UCSD-AML1 (cell line): ENCODE measurements around the gene GRPEL2.

ENCODE experiments used
- DNase-seq: peaks from one replicate; lab custom pipeline; 2025; ENCODE audit not compliant: unreplicated experiment; lab: John Stamatoyannopoulos, UW

The GRPEL2 gene

GRCh38 chr5:149317281-149318048, 27.8 kb upstream of the GRPEL2 start:
- DNase-seq = no peak

- DNase-seq = no peak
These were observed 26.1 kb upstream of the GRPEL2 start for GRCh38 chr5:149319174-149319573.

- DNase-seq = no peak
These were observed 24.4 kb upstream of the GRPEL2 start for GRCh38 chr5:149320791-149321330.

- DNase-seq = no peak
These were observed 22.8 kb upstream of the GRPEL2 start for GRCh38 chr5:149322518-149322917.

DNA sequence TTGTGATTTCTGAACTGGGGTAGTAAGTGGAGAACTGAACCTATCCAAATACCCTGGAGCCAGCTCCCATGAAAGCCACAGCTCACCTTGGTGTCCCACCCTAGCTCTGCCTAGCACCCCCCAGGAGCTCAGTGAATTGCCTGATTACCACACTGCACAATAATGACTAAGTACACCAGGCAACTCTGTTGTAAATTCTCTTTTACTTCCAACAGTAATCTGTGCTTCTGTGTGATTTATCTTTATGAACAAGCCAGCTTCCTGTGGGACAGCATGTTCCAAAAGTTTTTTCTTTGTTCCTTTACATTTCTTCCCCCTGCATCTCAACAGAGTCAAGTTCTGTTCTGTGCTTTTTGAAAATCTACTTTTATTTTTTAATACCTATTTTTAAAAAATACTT, 22.1 kb upstream of the GRPEL2 start:
- DNase-seq = no peak

GRCh38 chr5:149323621-149324205, 21.6 kb upstream of the GRPEL2 start:
- DNase-seq = no peak

GRCh38 chr5:149324641-149325040, 20.7 kb upstream of the GRPEL2 start:
- no peak for DNase-seq

GRCh38 chr5:149325166-149325735, 20.0 kb upstream of the GRPEL2 start:
- no peak for DNase-seq

- no peak for DNase-seq
These were observed 19.4 kb upstream of the GRPEL2 start for GRCh38 chr5:149325894-149326293.

- DNase-seq = no peak
These were observed 18.7 kb upstream of the GRPEL2 start for GRCh38 chr5:149326611-149327010.

- DNase-seq = no peak
These were observed 17.1 kb upstream of the GRPEL2 start for GRCh38 chr5:149328177-149328576.

DNA sequence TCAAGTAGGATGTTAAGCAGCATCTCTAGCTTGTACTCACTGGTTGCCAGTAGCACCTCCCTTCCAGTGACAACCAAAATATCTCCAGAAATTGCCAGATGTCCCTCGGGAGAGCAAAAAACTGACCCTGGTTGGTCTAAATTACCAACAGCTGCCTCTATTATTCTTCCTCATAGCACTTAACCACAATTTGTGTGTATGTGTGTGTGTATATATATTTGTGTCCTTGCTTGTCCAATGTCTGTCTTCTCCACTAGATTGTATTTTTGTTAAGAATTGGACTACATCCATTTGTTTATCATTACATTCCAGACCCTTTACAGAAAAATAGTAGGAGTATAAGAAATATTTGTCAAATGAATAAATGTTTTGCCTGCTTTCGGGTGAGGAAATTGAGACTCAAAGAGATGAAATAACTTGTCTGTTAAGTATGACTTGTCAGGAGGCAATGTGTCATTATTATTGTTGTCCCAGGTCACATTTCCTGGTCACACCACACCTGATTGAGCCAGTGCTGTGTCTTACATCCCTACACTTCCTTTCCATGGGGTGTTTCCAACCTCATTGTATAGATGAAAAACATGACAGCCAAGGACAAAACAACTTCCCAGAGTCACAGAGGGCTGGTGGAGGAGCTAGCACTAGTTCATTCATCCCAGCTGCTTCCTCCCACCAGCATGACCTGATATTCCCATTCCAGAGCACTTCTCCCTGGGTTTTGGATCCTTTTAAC, 11.4 kb upstream of the GRPEL2 start:
- no peak for DNase-seq

DNA sequence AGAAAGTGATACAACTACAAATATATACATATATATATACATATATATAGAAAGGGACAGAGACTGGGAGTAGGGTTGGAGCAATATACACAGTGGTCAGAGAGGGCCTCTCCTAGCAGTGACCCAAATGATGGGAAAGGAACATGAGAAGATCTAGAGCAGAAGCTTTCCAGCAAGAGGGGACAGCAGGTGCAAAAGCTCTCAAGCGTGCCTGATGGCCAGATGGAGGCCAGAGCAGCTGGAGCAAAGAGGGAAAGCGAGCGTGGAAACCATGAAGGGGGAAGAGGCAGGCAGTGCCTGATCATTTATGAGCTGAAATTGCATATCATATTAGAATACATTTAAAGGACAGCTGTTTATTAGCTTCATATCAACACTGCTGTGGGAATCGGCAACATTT, 7.6 kb upstream of the GRPEL2 start:
- no peak for DNase-seq

DNA sequence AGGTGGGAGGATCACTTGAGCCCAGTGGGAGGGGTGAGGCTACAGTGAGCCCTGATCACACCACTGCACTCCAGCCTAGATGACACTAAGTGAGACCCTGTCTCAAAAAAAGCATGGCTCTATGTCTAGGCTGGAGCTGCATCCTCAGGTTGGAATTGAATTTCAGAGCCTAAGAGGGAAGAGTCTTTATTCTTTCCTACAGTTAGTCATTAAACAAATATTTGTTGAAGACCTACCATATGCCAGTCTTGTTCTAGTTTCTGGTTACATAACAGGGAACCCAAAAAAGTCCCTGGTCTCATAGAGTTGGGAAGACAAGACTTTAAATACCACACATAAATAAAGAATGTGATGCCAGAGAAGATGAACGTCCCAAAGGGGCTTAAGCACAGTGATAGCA, 6.9 kb upstream of the GRPEL2 start:
- DNase-seq = no peak

GRCh38 chr5:149340920-149341319, 4.4 kb upstream of the GRPEL2 start:
- DNase-seq = no peak

DNA sequence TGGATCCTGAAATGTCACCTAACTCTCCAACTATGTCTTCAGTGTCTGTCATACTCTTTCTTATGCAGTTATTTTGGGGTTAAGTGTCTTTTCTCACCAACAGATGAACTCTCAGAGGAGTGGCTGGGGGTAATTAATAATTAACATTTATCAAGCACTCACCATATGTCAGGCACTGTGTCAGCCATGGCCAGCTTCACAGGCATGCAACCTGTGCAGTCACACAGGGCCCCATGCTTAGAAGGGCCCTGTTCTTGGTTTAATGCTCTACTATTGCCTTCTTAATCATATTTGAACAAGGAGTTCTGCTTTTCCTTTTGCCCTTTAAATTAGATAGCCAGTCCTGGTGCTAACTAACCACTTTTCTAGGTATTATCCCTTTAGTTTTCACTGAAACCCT, 3.4 kb upstream of the GRPEL2 start:
- no peak for DNase-seq

- DNase-seq = no peak
These were observed 1.1 kb upstream of the GRPEL2 start for GRCh38 chr5:149344151-149344550.

DNA sequence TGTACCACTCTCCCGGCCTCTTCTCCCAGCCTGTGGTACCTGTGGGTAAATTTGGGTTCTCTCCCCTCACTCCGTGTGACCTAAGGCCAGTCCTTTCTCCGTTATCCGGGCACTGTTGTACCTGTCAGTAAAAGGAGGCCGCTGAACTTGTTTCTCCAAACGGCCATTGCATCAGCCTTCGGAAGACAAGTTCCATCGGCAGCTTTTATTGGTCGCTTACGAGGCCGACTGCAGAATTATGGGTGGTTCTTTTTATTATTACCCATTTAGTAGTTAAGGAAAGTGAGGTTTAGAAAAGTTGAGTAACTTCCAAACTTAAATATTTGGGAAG, 558 bp downstream of the GRPEL2 start:
- DNase-seq = no peak

DNA sequence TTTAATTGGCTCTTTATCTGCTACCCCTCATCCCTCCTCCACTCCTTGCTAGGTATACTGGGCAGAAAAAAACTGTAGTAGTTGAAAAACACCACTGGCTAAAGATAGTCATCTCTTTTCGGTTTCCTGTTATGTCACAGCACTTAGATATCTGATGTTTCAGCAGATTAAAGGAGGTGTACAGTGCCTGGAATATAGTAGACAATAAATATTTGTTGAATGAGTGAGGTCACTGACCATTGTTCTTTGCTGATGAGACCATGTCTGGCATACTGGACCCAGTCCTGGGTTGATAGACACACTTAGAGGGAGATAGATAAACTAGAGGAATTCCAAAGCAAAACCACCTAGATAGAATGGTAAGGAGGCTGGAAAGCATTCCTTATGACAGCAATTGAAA, 3.2 kb downstream of the GRPEL2 start:
- no peak for DNase-seq

GRCh38 chr5:149349382-149349781, 4.1 kb downstream of the GRPEL2 start:
- DNase-seq = no peak

DNA sequence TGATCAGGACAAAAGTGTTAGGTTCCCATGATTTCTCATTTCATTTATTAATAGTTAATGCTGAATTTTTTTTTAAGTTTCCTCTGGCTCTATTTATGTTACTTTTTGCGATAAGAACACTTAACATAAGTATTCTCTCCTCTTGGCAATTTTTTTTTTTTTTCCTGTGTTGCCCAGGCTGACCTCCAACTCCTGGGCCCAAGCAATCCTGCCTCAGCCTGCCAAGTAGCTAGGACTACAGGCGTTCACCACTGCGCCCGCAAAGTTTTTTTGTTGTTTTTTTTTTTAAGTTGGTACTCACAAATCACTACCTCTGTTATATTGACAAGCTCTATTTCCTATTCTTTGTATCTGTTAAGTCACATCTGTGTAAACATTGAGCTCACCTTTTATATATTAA, 6.9 kb downstream of the GRPEL2 start:
- DNase-seq = no peak

GRCh38 chr5:149353911-149354310, 8.6 kb downstream of the GRPEL2 start:
- DNase-seq = no peak
